Measurements from ENCODE around the gene ZNF225. TPM values are rescaled to one million over a fixed set of nuclear protein-coding genes. Genes with fewer than 3 reads are reported as not detected.
"Not testable (repeated sequence)": the region's sequence is repeated elsewhere in the genome, so short reads cannot be mapped to it uniquely, and the experiment has no call there.

ZNF225 gene
- 3.6 and 3.7 TPM in 2 replicates for total RNA-seq (2014; rRNA removed)
- polyA plus RNA-seq (2012): 1.5 TPM

DNA sequence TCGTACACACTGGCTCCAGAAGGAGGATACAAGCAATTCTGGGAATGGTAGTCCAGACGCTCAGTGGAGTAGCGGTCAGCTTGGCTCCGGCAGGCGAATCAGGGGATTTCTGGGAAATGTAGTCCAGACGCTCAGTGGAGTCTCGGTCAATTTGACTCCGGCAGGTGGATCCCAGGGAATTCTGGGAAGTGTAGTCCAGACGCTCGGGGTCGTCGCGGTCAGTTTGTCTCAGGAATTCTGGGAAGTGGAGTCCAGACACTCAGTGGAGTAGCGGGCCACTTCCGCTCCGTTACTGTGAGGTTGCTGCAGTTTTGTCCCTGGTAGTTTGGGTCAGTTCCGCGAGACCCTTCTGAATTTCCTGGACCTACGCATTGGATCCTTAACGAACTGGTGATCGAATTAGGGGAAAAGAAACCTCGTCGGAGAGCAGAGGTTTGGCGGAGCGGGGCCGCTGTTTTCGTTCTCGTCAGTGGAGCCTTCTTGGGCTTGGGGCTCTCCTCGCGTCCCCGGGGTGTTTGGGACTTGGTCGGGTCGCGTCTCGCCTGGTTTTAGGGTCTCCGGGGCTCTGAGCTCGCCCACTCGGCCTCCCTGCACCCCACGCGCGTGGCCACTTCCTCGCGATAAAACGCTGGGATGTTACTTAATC, at the start of gene ZNF225:
Gene ZNF225, plus strand, starts transcription at position 262 of the 646 bp plus-strand sequence. CDS start 2,429 bp downstream, outside the sequence.
- DNase-seq (ENCODE audit: low read depth): peak; percentile 98

DNA sequence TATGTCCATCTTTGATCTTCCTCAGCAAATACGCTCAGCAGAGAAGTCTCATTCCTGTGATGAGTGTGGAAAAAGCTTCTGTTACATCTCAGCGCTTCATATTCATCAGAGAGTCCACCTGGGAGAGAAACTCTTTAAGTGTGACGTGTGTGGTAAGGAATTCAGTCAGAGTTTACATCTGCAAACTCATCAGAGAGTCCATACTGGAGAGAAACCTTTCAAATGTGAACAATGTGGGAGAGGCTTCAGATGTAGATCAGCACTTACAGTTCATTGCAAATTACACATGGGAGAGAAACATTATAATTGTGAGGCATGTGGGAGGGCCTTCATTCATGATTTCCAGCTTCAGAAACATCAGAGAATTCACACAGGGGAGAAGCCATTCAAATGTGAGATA, 46.9 kb upstream of the ZNF225 start:
- no peak for DNase-seq (ENCODE audit: low read depth)

DNA sequence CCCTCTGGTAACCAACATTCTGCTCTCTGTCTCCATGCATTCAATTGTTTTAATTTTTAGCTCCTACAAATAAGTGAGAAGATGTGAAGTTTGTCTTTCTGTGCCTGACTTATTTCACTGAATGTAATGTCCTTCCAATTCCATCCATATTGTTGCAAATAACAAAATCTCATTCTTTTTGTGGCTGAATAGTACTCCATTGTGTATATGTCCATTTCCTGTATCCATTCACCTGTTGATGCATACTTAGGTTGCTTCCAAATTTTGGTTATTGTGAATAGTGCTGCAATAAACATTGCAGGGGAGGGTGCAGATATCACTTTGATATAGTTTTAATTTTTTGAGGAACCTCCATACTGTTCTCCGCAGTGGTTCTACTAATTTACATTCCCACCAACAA, 43.8 kb upstream of the ZNF225 start:
- no peak for DNase-seq (ENCODE audit: low read depth)

DNA sequence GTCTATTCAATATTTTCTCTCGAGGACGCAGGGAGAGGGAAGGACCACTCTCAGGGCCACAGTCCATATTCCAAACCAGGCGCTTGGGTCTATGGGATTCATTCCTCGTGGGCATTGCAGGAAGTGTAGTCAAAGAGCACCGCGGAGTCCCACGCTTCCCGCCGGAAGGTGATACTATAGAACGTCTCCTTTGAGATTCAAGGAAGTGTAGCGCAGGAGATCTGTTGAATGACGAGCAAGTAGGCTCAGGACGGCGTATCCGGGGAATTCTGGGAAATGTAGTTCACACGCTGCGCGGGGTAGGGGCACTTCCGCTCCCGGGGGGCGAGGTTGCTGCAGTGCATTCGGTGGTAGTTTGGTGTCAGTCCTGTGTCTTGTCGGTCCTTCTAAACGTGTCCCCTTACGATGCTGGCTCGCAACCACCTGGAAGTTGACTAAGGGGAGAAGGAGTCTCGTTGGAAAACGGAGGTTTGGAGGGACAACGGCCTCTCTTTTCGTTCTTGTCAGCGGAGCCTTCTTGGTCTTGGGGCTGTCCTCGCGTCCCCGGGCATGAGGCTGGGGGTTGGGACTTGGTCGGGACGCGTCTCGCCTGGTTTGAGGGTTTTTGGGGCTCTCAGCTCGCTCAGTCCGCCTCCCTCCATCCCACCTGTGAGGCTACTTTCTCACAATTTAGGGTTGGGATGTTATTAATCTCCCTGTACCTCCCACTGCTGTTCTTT, 41.2 kb upstream of the ZNF225 start, which contains the start of gene ZNF284:
Gene ZNF284, plus strand, starts transcription at position 336 of the 719 bp plus-strand sequence. CDS start 4,231 bp downstream, outside the sequence.
- DNase-seq (ENCODE audit: low read depth): peak; percentile 90

DNA sequence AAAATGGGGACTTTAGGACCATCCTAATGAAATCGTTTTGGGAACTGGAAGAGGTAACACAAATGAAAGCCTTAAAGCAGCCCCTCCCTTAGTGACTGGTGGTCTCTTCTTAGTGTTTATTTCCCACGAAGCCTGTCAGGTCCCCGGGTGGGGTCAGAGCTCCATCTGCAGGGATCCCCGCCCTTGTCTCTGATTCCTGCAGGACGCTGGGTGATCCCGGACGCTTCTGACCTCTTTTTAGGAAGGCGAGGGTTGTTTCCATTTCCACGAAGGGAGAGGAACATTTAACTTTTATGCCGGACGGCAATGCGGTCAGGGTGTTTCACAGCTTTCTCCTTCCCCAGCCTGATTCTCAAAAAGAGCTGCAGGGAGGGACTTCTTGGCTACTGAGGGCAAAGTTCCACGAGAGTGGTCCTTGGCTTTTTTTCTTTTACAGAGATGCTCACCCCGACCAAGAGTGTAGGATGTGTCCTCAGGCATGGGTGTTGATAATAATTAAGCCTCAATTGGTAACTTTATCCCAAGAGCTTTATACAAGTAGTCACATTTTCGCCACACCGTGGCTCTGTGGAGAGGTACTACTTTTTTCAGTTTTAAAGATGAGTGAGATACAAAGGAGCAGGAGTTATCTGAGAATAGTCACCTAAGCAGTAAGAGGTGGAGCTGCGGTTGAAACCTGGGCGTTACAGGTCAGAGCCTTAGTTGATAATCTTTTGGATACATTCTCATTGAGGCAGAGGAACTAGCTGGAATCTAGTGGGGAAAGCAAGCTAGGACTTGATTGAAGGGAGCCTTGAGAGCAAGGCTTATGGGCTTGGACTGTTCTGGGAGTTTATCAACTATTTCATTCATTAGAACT, 40.4 kb upstream of the ZNF225 start:
- DNase-seq (ENCODE audit: low read depth): peak; percentile 26

DNA sequence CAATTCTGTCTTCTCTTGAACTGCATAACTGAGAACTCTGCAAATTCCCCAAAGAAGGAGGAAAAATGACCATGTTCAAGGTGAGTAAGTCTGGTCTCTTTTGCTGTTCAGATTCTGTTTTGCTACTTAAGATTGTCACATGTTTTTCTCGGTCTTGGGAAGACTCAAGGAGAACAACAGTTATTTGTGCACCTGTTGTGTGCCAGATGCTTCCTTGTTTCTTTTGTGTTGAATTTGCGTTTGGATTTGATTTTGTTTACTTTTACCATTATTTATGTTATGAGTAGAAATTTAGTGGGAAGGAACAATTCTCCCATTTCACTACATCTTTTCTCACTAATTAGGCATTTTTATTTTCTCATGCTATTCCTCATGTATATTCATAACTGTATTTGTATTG, 36.9 kb upstream of the ZNF225 start:
- DNase-seq (ENCODE audit: low read depth): no peak

DNA sequence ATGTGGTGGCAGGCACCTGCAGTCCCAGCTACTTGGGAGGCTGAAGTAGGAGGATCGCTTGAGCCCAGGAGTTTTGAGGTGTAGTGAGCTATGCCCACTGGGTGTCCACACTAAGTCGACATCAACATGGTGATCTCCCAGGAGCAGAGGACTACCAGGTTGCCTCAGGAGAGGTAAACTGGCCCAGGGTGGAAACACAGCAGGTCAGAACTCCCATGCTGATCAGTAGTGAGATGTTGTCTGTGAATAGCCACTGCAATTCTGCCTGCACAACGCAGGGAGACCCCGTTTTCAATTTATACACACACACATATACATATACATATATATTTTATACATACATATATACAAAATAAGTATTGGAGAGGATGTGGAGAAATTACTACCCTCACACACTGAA, 21.1 kb upstream of the ZNF225 start:
- DNase-seq (ENCODE audit: low read depth): no peak

DNA sequence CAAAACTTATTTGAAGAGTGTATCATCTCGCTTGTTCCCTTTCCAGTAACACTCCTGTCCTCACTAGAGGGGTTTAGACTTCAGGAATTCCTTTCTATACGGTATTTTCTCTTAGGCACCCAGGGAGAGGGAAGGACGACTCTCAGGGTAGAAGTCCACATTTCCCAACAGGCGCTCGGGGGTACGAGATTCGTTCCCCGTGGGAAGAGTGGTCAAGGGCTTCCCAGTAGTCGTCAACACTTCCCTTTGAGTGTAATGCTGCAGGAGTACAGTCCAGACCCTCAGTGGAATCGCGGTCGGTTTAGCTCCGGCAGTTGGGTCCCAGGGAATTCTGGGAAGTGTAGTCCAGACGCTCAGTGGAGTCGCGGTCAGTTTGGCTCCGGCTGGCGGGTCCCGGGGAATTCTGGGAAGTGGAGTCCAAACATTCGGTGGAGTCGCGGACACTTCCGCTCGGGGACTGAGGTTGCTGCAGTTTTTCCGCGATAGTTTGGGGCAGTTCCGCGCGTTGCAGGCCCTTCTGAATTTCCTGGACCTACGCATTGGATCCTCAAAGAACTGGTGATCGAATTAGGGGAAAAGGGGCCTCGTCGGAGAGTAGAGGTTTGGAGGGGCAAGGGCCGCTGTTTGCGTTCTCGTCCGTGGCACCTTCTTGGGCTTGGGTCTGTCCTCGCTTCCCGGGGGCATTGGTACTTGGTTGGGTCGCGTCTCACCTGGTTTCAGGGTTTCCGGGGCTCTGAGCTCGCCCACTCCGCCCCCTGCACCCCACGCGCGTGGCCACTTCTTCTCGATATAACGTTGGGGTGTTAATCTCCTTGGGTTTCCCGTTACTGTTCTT, 19.1 kb upstream of the ZNF225 start, which contains the start of gene ZNF224:
Gene ZNF224, plus strand, starts transcription at position 431 of the 835 bp plus-strand sequence. CDS start 3,513 bp downstream, outside the sequence.
- peak; percentile 90 for DNase-seq (ENCODE audit: low read depth)

DNA sequence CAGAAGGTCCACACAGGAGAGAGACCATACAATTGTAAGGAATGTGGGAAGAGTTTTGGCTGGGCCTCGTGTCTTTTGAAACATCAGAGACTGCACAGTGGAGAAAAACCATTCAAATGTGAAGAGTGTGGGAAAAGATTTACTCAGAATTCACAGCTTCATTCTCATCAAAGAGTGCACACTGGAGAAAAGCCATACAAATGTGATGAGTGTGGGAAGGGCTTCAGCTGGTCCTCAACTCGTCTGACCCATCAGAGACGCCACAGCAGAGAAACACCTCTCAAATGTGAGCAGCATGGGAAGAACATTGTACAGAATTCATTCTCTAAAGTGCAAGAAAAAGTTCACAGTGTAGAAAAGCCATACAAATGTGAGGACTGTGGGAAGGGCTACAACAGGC, 5.4 kb upstream of the ZNF225 start:
- DNase-seq (ENCODE audit: low read depth): no peak

DNA sequence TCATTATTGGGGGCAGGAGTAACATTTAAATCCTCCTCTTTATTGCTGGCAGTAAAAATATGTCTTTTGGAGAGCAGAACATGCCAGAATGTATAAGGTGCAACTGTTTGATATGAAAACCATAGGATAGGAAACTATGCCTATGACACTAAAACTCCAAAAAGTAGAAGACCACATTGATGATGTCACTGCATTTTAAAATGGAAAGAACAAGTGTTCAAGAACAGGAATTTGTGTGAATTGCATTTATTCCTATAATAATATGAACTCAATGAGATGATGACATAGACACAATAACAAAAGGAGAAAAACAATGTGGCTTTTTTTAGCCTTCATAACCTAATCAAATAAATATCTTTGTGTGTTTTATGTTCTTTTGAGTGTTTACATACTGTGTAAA, 3.7 kb upstream of the ZNF225 start:
- no peak for DNase-seq (ENCODE audit: low read depth)

DNA sequence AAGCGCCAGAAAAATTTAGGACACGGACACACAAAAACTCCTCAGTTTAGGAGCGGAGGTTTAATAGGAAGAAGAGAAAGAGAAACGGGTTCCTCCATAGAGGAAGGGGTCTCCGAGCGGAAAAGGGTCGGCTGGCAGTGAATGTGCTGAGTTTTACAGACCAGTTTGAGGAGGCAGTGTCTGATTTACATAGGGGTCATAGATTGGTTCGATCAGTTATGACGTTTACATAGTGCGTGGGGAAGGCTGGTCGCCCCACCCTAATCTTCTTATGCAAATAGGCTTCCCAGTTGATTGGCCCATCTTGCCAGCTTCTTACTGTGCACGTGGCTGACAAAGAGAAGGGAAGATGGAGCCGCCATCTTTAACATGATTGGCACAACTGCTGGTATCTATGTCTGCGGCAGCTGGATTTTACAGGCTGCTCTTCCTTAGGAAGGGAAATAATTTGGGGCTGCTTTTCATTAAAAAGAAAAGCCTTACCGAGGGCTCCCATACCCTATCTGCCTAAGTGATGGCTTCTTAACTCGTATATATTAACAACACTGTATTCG, 1.2 kb upstream of the ZNF225 start:
- DNase-seq (ENCODE audit: low read depth): peak; percentile 67

DNA sequence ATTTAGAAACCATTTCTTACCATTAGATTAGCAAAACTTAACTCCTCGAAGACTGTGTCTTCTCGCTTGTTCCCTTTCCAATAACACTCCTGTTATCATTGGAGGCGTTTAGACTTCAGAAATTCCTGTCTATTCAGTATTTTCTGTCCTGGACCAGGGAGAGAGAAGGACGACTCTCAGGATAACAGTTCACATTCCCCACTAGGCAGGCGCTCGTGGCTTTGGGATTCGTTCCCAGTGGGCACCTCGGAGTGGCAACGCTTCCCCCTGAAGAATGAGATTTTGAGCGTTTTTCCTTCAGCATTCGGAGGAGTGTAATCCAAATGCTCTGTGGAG, 429 bp upstream of the ZNF225 start:
- DNase-seq (ENCODE audit: low read depth): no peak

DNA sequence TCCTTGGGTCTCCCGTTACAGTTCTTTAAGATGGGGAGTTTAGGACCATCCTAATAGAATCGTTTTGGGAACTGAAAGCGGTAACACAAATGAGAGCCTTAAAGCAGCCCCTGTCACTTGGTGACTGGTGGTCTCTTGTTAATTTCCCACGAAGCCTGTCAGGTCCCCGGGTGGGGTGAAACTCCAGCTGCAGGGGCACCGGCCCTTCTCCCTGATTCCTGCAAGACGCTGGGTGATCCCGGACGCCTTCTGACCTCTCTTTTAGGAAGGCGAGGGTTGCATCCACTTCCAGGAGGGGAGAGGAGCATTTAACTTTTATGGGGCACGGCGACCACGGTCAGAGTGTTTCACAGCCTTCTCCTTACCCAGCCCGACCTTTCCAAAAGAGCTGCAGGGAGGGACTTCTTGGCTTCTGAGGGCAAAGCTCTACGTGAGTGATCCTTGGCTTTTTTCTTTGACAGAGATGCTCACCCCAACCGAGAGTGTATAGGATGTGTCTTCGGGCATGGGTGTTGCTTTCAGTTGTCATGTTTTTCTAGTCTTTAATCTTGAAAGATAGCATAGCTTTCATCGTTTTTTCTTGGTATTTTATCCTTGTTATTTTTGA, 688 bp downstream of the ZNF225 start:
- DNase-seq (ENCODE audit: low read depth): peak; percentile 4

DNA sequence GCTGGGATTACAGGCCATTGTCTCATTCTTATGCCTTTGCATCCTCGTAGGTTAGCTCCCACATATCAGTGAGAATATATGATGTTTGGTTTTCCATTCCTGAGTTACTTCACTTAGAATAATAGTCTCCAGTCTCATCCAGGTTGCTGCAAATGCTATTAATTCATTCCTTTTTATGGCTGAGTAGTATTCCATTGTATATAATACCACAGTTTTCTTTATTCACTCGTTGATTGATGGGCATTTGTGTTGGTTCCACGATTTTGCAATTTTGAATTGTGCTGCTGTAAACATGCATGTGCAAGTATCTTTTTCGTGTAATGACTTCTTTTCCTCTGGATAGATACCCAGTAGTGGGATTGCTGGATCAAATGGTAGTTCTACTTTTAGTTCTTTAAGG, 8.0 kb downstream of the ZNF225 start:
- not testable (repeated sequence) for DNase-seq (ENCODE audit: low read depth)

DNA sequence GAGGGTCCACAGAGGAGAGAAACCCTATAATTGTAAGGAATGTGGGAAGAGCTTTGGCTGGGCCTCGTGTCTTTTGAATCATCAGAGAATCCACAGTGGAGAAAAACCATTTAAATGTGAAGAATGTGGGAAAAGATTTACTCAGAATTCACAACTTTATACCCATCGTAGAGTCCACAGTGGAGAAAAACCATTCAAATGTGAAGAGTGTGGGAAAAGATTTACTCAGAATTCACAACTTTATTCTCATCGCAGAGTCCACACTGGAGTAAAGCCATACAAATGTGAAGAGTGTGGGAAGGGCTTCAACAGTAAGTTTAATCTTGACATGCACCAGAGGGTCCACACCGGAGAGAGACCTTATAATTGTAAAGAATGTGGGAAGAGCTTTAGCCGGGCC, 18.8 kb downstream of the ZNF225 start:
- no peak for DNase-seq (ENCODE audit: low read depth)

DNA sequence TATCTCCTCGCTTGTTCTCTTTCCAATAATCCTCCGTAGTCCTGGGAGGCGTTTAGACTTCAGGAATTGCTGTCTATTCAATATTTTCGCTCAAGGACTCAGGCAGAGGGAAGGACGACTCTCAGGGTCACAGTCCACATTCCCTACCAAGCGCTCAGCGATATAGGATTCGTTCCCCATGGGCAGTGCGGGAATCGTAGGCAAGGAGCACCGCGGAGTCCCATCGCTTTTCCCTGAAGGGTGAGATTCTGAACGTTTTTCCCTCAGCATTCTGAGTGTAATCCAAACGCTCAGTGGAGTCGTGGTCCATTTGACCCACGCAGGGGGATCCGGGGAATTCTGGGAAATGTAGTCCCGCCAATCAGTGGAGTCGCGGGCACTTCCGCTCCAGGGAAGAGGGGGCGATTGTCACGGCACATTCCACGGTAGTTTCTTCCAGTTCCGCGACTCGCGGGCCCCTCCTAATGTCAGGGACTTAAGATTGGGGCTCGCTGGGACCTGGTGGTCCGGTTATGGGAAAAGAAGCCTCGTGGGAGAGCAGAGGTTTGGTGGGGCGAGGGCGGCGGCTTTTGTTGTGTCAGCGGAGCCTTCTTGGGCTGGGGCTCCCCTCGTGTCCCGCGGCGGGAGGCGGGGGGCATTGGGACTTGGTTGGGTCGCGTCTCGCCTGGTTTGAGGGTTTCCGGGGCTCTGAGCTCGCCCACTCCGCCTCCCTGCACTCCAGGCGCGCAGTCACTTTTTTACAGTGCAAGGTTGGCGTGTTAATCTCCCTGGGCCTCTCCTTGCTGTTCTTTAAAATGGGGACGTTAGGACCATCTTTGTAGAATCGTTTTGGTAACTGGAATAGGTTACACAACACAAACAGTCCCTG, 28.2 kb downstream of the ZNF225 start, which contains the start of gene ZNF234:
Gene ZNF234, plus strand, starts transcription at position 364 of the 868 bp plus-strand sequence. CDS start 3,079 bp downstream, outside the sequence.
- peak; percentile 80 for DNase-seq (ENCODE audit: low read depth)

DNA sequence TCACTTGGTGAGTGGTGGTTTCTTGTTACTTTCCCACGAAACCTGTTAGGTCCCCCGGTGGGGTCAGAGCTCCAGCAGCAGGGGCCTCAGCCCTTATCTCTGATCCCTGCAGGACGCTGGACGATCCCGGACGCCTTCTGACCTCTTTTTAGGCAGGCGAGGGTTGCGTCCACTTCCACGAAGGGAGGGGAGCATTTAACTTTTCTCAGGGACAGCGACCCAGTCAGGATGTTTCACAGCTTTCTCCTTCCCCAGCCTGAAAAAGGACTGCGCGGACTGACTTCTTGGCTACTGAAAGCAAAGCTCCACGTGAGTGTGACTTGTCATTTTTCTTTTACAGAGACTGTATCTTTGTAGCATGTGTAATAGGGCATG, 28.8 kb downstream of the ZNF225 start:
- peak; percentile 34 for DNase-seq (ENCODE audit: low read depth)

DNA sequence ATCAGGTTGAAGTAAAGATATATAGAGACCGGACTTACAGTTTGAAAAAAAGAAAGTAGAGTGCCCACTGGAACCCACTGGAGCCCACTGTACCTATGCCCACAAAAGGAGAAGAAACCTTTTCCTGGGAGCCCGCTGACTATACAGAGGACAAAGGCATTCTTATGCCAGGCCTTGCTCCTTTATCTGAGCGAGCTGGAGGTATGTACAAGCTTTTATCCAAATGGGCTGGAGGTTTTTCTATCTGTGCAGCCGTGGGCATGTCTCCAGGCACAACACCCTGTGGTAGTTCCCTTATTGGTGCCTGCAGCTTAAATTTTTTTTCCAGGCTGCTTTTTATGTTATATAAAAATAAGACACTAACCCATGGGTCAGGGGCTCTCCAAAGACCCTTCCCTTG, 36.6 kb downstream of the ZNF225 start:
- DNase-seq (ENCODE audit: low read depth): no peak

DNA sequence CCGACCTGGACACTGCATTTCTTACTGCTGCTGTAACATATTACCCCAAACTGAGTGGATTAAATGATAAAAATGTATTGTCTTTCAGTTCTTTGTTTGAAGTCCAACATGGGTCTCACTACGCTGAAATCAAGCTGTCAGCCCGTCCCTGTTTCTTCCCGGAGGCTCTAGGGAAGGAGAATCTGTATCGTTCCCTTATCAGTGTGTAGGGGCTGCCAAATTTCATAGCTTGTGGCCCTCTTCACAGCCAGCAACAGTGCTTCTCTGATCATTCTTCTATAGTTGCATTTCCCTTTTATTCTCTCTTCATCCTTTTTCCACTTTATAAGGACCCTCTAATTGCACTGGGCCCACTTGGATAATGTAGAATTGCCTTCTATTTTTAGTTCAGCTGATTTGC, 38.3 kb downstream of the ZNF225 start:
- no peak for DNase-seq (ENCODE audit: low read depth)
